ENCODE results near the gene GNB2. TPM values are rescaled to one million over a fixed set of nuclear protein-coding genes. Genes with fewer than 3 reads are reported as not detected.

GNB2 gene
- total and polyA plus RNA-seq, 2 of the 13 experiments (the other 11 are each of a cell fraction or from before 2014, with no cell fraction given): 48.3 to 67.1 TPM

DNA sequence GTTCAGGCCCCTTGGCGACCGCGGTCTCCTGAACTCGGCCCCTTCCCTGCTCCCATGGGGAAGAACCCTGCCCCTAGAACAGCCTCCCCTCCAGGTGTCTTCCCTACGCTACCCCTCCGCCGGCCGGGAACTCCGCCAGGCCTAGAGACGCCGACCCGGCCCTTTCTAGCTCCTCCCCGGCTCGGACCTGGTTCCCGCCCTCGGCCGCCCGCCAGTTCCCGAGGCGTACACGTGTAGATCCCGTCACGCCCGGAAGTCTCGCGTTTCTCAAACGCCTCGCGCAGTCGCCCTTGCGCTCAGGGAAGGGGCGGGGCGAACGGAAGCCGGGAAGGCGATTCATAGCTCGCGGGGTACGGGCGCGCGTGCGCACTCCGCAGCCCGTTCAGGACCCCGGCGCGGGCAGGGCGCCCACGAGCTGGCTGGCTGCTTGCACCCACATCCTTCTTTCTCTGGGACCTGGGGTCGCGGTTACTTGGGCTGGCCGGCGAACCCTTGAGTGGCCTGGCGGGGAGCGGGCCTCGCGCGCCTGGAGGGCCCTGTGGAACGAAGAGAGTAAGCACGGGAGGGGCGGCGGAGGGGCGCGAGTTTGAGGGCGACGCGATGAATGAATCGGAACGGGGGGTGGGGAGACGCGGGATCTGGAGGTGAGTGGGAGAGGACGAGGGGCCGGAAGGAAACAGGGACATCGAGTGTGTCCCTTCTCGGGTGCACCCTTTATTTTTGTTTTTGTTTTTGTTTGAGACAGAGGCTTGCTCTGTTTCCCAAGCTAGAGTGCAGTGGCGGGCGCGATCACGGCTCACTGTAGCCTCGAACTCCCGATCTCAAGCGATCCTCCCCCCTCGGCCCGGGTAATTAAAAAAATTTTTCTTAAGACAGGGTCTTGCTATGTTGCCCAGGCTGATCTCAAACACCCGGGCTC, 32.5 kb downstream of the GNB2 start, which contains the start of gene POP7 (continued):
- TF ChIP-seq U2AF1 (optimal IDR thresholded peaks at IDR 0.05; ENCODE audit: low read depth, low read length) (no peak), TEAD2 (CRISPR knock-in tag; IDR thresholded peaks at IDR 0.05) (no peak), SNAI1 (CRISPR knock-in tag; IDR thresholded peaks at IDR 0.05; ENCODE audit: borderline replicate concordance) (peak; percentile 82; the same call in 1 of the 2 replicates), NCOA5 (CRISPR knock-in tag; IDR thresholded peaks at IDR 0.05) (no peak), CBX5 (CRISPR knock-in tag; IDR thresholded peaks at IDR 0.05; ENCODE audit: borderline replicate concordance) (peak; percentile 49; the same call in 1 of the 2 replicates), ZNF570 (CRISPR knock-in tag; IDR thresholded peaks at IDR 0.05; ENCODE audit: borderline replicate concordance) (no peak), SAFB2 (CRISPR knock-in tag; IDR thresholded peaks at IDR 0.05; ENCODE audit: borderline replicate concordance, low read depth) (no peak; the same call in 1 of the 2 replicates), KLF6 (CRISPR knock-in tag; IDR thresholded peaks at IDR 0.05) (peak; percentile 49; the same call in 1 of the 2 replicates), RBM39 (IDR thresholded peaks at IDR 0.05; ENCODE audit: low read depth, low read length, poor library complexity, severe bottlenecking) (peak; percentile 62), ZNF232 (CRISPR knock-in tag; IDR thresholded peaks at IDR 0.05; ENCODE audit: borderline replicate concordance) (no peak), SNRNP70 (IDR thresholded peaks at IDR 0.05; ENCODE audit: low read depth, low read length) (no peak), POGZ (CRISPR knock-in tag; IDR thresholded peaks at IDR 0.05) (peak; percentile 79), BRD4 (CRISPR knock-in tag; IDR thresholded peaks at IDR 0.05) (no peak; the same call in 1 of the 2 replicates), MATR3 (CRISPR knock-in tag; IDR thresholded peaks at IDR 0.05) (no peak), ZNF790 (CRISPR knock-in tag; IDR thresholded peaks at IDR 0.05; ENCODE audit: borderline replicate concordance) (no peak), KLF13 (CRISPR knock-in tag; IDR thresholded peaks at IDR 0.05) (no peak), PHF5A (CRISPR knock-in tag; IDR thresholded peaks at IDR 0.05; ENCODE audit: low read depth, unreplicated experiment) (no peak), TP53 (CRISPR knock-in tag; conservative IDR thresholded peaks at IDR 0.05) (no peak), ZNF678 (CRISPR knock-in tag; IDR thresholded peaks at IDR 0.05) (no peak), ZNF558 (CRISPR knock-in tag; IDR thresholded peaks at IDR 0.05; ENCODE audit: borderline replicate concordance) (peak; percentile 87), UBTF (CRISPR knock-in tag; IDR thresholded peaks at IDR 0.05) (peak; percentile 68), ONECUT2 (CRISPR knock-in tag; IDR thresholded peaks at IDR 0.05) (no peak)
- TF ChIP-seq, protein P1, sequence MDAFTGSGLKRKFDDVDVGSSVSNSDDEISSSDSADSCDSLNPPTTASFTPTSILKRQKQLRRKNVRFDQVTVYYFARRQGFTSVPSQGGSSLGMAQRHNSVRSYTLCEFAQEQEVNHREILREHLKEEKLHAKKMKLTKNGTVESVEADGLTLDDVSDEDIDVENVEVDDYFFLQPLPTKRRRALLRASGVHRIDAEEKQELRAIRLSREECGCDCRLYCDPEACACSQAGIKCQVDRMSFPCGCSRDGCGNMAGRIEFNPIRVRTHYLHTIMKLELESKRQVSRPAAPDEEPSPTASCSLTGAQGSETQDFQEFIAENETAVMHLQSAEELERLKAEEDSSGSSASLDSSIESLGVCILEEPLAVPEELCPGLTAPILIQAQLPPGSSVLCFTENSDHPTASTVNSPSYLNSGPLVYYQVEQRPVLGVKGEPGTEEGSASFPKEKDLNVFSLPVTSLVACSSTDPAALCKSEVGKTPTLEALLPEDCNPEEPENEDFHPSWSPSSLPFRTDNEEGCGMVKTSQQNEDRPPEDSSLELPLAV (CRISPR knock-in tag; conservative IDR thresholded peaks at IDR 0.05; ENCODE audit: low read depth): no peak
- TF ChIP-seq, protein P2, sequence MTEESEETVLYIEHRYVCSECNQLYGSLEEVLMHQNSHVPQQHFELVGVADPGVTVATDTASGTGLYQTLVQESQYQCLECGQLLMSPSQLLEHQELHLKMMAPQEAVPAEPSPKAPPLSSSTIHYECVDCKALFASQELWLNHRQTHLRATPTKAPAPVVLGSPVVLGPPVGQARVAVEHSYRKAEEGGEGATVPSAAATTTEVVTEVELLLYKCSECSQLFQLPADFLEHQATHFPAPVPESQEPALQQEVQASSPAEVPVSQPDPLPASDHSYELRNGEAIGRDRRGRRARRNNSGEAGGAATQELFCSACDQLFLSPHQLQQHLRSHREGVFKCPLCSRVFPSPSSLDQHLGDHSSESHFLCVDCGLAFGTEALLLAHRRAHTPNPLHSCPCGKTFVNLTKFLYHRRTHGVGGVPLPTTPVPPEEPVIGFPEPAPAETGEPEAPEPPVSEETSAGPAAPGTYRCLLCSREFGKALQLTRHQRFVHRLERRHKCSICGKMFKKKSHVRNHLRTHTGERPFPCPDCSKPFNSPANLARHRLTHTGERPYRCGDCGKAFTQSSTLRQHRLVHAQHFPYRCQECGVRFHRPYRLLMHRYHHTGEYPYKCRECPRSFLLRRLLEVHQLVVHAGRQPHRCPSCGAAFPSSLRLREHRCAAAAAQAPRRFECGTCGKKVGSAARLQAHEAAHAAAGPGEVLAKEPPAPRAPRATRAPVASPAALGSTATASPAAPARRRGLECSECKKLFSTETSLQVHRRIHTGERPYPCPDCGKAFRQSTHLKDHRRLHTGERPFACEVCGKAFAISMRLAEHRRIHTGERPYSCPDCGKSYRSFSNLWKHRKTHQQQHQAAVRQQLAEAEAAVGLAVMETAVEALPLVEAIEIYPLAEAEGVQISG (CRISPR knock-in tag; IDR thresholded peaks at IDR 0.05): peak; percentile 56; the same call in 1 of the 2 replicates
